Peyer's patch (tissue), 4 donors: Measurements from ENCODE around the gene JAZF1.

Source experiments
- POLR2A ChIP-seq, 2 donors: fragments of 450-650 bp; IDR thresholded peaks; one replicate each; pipeline ENCODE4 v1.5.1; 2017; ENCODE audit warnings: antibody characterized with exemption in 2 of 2, mild to moderate bottlenecking in 2 of 2, moderate library complexity in 2 of 2
- TF ChIP-seq, protein P1 (sequence below), 6 experiments: fragments of 450-650 bp in 4 of 6; fragments of 200-600 bp in 2 of 6; sonication (generic) in 1 of 6; IDR thresholded peaks; one replicate each; pipeline ENCODE4 v1.5.1; 2017 to 2019; ENCODE audit warnings: antibody characterized with exemption in 6 of 6, mild to moderate bottlenecking in 3 of 6, moderate library complexity in 1 of 6

GRCh38 chr7:28075674-28076358, 104.8 kb downstream of the JAZF1 start:
- TF ChIP-seq, protein P1, sequence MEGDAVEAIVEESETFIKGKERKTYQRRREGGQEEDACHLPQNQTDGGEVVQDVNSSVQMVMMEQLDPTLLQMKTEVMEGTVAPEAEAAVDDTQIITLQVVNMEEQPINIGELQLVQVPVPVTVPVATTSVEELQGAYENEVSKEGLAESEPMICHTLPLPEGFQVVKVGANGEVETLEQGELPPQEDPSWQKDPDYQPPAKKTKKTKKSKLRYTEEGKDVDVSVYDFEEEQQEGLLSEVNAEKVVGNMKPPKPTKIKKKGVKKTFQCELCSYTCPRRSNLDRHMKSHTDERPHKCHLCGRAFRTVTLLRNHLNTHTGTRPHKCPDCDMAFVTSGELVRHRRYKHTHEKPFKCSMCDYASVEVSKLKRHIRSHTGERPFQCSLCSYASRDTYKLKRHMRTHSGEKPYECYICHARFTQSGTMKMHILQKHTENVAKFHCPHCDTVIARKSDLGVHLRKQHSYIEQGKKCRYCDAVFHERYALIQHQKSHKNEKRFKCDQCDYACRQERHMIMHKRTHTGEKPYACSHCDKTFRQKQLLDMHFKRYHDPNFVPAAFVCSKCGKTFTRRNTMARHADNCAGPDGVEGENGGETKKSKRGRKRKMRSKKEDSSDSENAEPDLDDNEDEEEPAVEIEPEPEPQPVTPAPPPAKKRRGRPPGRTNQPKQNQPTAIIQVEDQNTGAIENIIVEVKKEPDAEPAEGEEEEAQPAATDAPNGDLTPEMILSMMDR (IDR thresholded peaks at IDR 0.05): no peak
- no peak for TF ChIP-seq POLR2A (IDR thresholded peaks at IDR 0.05)
